Activated naive CD4-positive, alpha-beta T cell treated with anti-CD3 and anti-CD28 coated beads, Interleukin-2, amount 50 U/mL, for 72 hours (primary cell): ENCODE measurements around the gene SLC26A1. TPM values are rescaled to one million over a fixed set of nuclear protein-coding genes. Genes with fewer than 3 reads are reported as not detected.

Experiments
- ATAC-seq, 2 donors: fragments of 150-1000 bp; cut with Tn5 transposase; 2 replicates each; pipeline ENCODE4 v1.10.0; 2021; ENCODE audit warnings: mild to moderate bottlenecking in 2 of 2, moderate library complexity in 2 of 2
- DNase-seq, 2 donors: peaks; one replicate each; pipeline ENCODE4 v3.0.0; 2021 to 2022; ENCODE audit warnings: low spot score in 2 of 2
- H3K27ac Mint-ChIP-seq, 2 donors: one replicate each; pipeline ENCODE4 v1.8.0; 2022; ENCODE audit warnings: mild to moderate bottlenecking in 2 of 2, mixed read lengths in 2 of 2
- H3K36me3 Mint-ChIP-seq, 2 donors: one replicate each; pipeline ENCODE4 v1.8.0; 2022; ENCODE audit warnings: mixed read lengths in 2 of 2
- H3K9me3 Mint-ChIP-seq, 2 donors: one replicate each; pipeline ENCODE4 v1.8.0; 2022; ENCODE audit warnings: mixed read lengths in 2 of 2
- total RNA-seq, 2 donors: library from RNA; stranded (reverse); gene quantifications; one replicate each; pipeline ENCODE4 v1.2.3, GENCODE V29; 2022

The SLC26A1 gene
- total RNA-seq, 2 donors from 2014 or later, result not detected

DNA sequence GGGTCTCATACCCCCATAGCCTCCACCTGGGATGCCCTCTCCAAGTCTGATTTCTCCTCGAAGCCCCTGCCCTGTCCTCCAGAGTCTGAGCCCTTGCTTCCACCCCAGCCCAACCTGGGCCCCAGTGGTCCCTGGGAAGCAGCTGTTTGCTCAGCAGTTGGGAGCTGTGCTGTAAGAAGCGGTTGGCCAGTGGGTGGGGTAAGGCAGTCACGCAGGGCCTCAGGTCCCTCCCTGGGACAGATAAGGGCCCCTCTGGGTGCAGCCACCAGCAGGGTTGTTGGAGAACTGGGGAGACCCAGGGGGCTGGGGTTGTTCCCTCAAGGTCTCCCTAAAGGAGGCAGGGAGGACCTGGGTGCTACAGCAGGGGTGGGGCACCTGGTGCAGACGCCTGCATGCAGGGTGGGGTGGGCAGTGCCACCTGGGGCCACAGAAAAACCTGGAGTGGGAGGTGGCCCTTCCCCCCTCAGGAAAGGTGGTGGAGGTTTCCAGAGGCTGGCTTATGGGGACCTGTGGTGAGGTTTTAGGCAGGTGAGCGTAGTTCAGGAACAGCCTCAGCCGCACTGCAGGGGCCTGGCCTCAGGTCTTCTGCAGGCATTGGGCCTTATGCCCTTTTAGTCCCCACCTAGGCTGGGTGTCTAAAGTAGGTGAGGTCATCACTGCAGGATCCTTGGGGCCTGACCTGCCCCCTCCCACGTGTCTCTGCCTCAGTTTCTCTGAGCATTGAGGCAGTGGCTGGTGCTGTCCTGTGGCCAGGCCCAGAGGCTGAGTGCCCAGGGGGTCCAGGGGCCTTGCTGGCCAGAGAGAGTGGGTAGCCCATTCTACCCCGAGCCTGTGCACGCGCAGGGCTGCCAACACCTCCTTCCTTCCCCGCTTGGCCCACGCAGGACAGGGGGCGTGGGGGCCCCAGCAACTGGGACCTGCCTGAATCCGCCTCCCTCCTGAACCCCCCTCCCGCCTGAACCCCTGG, 3.1 kb upstream of the SLC26A1 start:
- no peak overlapping the region for H3K27ac Mint-ChIP-seq
- H3K9me3 Mint-ChIP-seq, result no peaks in the 10 kb centered on the region
- ATAC-seq (no peak), DNase-seq (no peak)
- H3K36me3 Mint-ChIP-seq, result no peaks in the 10 kb centered on the region

DNA sequence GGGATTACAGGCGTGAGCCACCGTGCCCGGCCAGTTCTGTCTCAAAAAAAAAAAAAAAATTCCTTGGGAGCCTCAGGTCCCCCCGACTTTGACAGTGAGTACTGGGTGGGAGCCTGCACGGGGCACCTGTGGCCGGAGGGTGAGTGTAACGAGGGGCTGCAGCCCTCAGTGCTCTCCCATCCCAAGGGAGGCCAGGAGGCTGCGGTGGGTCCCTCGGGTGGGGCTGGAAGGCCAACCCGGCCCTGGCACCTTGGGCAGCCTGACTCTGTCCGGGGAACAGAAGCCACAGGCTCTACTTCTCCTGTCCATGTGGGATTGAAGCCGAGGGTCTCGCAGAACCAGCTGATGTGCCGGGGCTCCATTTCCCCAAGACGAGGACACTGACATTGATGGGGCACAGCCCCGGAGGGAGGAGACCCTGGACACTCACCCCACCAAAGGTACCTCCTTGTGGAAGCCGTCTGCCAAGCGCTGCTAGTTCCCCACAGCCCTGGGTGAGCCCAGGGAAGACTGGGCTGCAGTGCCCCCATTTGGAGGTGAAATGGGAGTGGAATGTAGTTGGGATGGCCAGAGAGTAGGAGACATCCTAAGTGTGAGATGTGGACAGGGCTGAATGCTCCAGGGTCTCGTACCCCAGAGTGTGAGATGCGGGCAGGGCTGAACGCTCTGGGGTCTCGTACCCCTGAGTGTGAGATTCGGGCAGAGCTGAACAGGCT, 2.3 kb upstream of the SLC26A1 start:
- DNase-seq (no peak), ATAC-seq (no peak)
- Mint-ChIP-seq H3K36me3 (no peaks in the 10 kb centered on the region), H3K27ac (no peak overlapping the region), H3K9me3 (no peaks in the 10 kb centered on the region)

DNA sequence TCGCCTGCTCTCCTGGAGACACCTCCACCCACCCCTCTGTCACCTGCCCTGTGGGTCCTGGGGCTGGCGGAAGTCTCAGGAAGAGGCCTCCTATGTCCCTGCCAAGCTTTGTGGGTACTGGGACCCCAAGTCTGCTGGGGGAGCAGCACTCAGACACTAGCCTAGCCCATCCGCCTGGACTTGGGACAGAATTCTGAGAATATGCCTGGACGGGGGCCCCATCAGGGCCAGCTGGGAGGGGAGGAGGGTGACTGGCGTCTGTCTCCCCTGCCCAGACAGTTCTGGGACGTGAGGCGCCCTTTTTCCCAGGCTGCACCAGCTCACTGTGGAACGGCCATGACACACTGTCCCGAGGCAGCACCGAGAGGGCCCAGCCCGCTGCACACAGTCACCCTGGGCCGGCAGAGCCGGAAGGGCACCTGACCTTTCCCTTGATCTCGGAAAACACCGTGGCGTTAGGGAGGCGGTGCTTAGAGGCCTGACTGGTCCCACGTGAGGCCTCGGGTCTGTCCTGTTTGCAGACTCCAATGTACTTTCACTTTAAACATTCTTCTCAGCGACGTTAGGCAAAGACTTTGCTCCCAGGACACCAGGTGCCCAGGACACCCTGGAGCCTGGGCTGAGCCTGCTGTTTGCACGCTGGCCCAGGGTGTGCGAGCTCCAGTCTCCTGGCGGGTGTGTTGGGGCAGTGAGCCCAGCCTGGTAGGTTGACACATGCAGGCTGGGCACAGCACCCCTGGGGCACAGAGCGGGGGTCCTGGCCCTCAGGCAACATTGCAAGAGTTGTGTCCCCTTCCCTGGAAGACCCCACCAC, 700 bp downstream of the SLC26A1 start:
- H3K9me3 Mint-ChIP-seq, result no peaks in the 10 kb centered on the region
- no peak for ATAC-seq
- H3K36me3 Mint-ChIP-seq, result no peaks in the 10 kb centered on the region
- no peak for DNase-seq
- peak overlapping the region in 1 of 2 donors; percentile 25 for H3K27ac Mint-ChIP-seq

DNA sequence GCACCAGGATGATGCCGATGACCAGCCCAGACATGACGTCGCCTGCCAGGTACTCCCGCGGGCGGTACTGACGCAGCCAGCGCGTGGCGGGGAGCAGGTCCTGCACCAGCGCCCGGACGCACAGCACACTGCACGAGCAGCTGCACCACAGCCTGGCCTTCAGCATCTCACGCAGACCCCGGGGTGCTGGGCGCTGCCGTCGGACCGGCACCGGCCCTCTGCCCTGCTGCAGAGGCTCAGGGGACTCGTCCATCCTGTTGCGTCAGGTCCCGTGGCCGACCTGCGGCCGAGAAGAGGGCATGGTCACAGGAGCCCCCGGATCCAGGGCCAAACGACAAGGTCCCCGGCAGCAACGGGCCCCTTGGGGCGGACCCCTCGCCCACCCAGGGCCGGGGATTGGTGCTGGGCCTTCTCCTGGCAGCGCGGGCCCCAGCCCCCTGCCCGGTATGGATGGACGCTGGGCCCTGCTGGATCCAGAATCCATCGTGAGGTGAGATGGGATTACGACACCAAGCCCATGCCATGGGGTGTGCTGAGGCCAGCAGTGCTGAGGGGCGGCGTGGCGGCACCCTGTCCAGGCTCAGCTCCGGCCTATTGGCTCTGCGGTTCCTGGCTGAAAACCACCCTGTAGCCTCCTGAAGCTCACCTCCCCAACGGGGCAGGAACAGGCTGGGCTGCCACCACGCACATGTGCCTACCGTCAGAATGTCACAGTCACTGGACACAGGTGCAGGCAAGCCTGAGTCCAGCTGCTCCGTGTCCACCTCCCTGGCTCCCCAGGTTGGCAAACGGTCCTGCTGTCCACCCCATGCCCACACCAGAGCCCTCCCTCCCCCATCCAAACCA, 1.5 kb downstream of the SLC26A1 start:
- no peaks in the 10 kb centered on the region for H3K36me3 Mint-ChIP-seq
- H3K27ac Mint-ChIP-seq, result no peak overlapping the region
- DNase-seq (no peak), ATAC-seq (no peak)
- H3K9me3 Mint-ChIP-seq, result no peaks in the 10 kb centered on the region

DNA sequence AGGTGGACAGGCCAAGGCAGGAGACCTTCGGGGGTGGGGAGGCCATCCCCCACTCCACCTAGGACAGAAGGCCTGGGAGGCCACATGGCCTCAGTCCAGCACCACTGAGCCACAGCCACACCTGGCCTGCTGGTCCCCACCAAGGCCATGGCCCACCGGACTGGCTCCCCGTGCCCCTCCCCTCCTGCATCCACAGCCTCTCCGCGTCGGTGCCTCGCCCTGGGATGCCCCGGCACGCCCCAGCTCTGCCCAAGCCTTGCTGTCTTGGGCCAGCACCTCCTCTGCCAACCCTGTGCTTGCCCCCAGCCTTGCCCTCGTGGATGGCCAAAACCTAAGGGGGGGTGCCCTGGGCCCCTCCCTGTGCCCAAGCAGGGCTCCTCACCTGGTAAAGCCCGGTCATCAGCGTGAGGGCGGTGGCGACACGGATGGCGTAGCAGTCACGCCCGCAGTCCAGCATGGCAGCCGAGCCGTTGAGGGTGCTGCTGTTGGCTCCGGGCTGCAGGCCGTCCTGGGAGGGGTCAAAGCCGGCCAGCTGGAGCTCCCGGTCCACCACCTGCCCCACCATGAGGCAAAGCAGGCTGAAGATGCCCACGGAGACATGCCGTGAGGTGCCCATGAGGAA, 2.3 kb downstream of the SLC26A1 start:
- H3K36me3 Mint-ChIP-seq, result no peaks in the 10 kb centered on the region
- no peak for DNase-seq
- H3K9me3 Mint-ChIP-seq, result no peaks in the 10 kb centered on the region
- no peak for ATAC-seq
- no peak overlapping the region for H3K27ac Mint-ChIP-seq

DNA sequence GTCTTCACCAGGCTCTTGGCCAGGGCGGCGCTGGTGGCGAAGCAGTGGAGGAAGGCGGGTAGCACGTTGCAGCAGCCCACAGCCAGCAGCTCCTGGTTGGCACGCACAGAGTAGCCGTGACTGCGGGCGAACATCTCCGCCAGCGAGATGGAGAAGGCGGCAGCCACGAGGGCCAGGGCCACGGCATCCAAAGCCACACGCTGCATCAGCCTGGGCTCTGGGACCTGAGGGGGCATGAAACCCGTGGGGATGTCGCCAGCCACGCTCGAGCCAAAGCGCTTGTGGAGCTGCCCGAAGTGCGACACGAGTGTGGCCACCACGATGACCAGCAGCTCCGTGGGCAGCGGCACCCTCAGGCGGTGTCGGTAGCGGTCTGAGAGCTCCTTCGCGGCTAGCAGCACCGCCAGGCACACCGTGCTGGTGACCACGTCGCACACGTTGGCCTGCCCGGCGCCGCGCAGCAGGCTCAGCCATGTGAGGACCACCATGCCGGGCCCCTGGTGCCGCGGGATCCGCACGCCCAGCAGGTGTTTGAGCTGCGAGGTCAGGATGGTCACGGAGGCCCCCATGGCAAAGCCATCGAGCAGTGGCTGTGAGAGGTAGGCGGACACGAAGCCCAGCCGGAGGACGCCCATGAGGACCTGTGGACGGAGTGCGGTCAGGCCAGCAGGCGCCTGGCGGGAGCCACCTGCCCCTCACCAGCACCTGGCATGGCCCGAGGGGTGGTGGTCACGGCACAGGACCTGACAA, 3.3 kb downstream of the SLC26A1 start:
- H3K27ac Mint-ChIP-seq, result no peak overlapping the region
- no peaks in the 10 kb centered on the region for H3K36me3 Mint-ChIP-seq
- no peaks in the 10 kb centered on the region for H3K9me3 Mint-ChIP-seq
- ATAC-seq (no peak), DNase-seq (no peak)

DNA sequence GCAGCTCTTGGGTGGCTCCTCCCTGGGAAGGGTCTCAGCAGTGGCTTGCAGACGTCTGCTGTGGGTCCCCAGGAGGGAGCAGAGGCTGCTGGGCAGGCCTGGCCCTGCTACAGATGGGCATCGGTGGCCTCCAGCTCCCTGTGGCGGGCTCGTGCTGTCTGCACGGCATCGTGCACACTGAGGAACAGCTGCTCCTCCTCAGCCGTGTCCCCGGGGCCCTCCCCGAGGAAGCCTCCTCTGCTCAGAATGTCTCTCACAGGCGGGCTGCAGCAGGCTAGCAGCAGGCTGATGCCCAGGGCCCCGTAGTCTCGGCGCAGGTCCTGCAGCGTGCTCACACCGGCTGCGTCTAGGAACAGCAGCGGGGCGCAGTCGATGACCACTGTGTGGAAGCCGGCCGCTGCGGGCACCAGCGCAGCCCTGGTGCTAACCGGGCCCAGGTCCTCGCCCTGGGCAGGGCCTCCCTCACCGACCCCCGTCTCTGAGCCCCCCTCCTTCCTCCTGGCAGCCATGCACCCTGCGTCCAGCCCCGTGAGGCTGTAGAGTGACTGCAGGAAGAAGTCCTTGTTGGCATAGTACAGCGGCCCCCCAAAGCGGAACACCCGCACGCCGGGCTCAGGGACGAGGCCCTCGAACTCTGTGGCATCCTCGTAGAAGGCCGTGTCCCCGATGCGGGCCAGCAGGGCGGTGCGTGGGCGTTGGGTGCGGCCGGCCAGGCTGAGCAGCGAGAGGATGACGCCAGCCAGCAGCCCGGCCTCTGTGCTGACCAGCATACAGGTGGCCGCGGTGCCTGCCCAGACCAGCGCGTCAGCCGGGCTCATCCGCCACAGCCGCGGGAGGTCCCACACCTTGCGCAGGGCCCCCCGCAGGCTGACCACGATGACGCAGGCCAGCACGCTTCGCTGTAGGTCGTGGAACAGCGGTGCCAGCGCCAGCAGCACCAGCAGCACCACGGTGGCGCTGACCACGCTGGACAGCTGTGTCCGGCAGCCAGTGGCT, 4.2 kb downstream of the SLC26A1 start:
- Mint-ChIP-seq H3K27ac (no peak overlapping the region), H3K9me3 (no peaks in the 10 kb centered on the region)

DNA sequence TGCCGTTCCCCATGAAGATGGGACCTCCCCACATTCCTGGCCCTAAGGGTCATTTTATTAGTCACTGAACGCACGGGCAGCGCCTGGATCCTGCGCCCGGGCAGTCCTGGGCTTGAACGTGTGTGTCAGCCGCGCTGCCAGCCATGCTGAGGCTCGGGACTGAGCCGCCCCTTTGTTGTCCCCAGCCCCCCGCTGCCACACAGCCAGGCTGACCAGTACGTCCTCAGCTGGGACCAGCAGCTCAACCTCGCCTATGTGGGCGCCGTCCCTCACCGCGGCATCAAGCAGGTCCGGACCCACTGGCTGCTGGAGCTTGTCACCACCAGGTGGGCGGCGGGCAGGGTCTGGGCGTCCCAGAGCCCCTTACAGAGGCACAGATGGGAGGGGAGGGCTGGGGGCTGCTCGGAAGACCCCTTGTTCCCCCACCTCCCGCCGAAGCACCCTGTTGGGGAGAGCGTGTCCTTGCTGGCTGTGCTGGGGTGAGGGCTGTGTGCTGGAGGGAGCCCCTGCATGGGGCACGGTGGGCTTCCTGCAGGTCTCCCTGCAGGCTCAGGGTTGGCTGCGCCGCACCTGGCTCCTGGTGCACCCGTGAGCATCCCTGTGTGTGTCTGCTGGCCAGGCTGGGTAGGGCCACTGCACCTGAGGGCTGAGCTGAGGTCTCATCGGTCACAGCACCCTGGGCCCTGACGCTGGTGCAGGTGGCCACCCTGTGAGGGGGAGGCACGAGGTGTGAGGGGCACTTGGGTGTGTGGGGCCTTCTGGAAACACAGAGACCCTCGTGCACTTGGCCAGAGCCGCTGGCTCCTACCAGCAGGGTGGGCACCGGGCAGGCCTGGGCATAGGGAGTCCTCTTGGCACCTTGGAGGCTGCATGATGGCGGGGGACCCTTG, 5.3 kb downstream of the SLC26A1 start:
- DNase-seq (no peak), ATAC-seq (no peak)
- Mint-ChIP-seq H3K36me3 (no peaks in the 10 kb centered on the region), H3K27ac (peak overlapping the region; percentile 55 to 75), H3K9me3 (no peaks in the 10 kb centered on the region)

More for the DNA sequence above, 4.2 kb downstream of the SLC26A1 start:
- no peak for DNase-seq
- ATAC-seq, result no peak
- H3K36me3 Mint-ChIP-seq, result no peaks in the 10 kb centered on the region

DNA sequence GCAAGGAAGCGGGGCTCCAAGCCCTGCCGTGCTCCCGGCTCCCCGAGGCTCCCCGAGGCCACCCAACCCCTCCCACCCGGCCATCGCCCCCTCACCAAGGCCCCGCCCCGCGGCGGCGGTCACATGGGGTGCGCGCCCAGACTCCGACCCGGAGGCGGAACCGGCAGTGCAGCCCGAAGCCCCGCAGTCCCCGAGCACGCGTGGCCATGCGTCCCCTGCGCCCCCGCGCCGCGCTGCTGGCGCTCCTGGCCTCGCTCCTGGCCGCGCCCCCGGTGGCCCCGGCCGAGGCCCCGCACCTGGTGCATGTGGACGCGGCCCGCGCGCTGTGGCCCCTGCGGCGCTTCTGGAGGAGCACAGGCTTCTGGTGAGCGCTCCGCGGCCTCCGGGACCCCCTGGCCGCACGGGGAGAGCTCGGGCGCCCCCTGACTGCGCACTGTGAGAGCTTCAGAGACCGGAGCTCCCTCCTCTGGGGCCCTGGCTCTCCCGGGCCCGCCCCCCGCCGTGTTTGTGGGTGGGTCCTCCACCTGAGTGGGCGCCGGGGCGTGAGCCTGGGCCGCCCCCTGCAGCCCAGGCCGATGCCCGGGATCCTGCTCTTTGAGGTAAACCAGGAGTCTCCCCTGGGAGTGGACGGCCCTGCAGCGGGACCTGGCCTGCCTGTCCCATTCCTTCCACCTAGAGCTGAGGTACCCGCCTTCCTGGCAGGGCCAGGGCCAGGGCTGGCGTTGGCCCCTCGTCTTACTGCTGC, 6.2 kb downstream of the SLC26A1 start, which contains the start of gene IDUA:
IDUA (plus strand) TSS at position 166 of the 745 bp plus-strand sequence; CDS start at position 207, 41 bp downstream.
- Mint-ChIP-seq H3K9me3 (no peaks in the 10 kb centered on the region), H3K36me3 (no peaks in the 10 kb centered on the region), H3K27ac (peak within 1 kb of the TSS; percentile 55 to 81)
- ATAC-seq (peak; percentile 88 to 93), DNase-seq (peak; percentile 83 to 84)

DNA sequence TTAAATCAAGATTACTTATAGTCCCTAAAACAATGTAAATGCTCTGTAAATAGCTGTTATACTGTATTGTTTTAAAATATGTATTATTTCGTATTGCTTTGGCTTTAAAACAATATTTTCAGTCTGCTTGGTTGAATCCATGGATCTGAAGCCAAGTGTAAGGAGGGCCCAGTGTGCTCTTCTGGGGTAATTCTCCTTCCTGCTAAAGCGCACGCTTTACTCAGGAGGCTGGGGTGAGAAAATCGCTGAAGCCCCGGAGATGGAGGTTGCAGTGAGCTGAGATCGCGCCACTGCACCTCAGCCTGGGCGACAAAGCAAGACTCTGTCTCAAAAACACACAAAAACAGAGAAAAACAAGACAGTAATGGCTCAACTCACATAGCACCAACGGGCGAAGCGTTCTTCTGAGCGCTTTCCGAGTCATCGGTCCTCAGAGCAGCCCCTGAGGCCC, 6.8 kb downstream of the SLC26A1 start:
- no peak for DNase-seq
- ATAC-seq, result peak; percentile 28 to 40
- H3K9me3 Mint-ChIP-seq, result no peaks in the 10 kb centered on the region
- peak overlapping the region; percentile 34 to 81 for H3K27ac Mint-ChIP-seq
- no peaks in the 10 kb centered on the region for H3K36me3 Mint-ChIP-seq

DNA sequence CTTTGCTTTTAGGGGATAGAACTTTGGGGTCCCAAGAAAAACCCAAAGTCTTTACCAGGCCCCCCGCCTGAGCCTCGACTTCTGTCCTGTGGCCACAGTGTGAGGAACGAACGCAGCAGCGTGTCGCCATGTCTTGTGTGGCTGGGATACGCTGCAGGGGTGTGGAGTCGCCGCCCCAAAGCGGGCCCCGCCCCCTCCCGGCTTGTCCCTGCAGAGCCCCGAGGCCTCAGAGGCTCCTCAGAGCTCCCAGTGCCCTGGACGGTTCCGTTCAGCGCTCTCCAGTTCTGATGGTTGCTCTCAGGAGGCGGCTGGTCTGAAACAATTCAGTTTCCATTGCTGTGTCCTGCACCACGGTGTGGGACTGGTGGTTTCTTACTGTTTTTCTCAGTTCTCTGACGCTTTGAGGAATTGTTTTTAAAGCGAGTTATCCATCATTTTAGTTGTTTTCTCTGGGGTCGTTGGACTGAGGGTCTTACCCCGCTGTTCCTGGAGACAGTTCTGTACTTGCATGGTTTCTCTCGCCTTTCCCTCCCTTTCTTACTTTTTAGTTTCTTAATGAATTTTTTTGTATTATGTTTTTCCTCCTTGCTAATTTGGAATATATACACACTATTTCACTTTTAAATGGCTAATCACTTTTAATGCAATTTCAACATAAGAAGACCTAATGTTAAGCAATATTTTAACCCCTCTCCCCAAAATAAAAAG, 7.9 kb downstream of the SLC26A1 start:
- Mint-ChIP-seq H3K9me3 (no peaks in the 10 kb centered on the region), H3K36me3 (no peaks in the 10 kb centered on the region), H3K27ac (no peak overlapping the region)
- ATAC-seq (peak; percentile 54 to 72), DNase-seq (peak in 1 of 2 donors; percentile 78)
